Endometrial microvascular endothelial cells (primary cell): ENCODE data around the gene HLA-DOA. TPM values are rescaled to one million over a fixed set of nuclear protein-coding genes. Genes with fewer than 3 reads are reported as not detected.

Source experiments
- in situ Hi-C: cut with HindIII; loops from 2 replicates; pipeline ENCODE4 v1.10.0; 2017; ENCODE audit warnings: low sequenced_read_pairs, low pct_unique_long_range_greater_than_20kb; ENCODE audit errors: inconsistent ontology term
- total RNA-seq: library from RNA; depleted of rRNA; stranded (reverse); fragments of >200 nt; gene quantifications from one replicate; pipeline ENCODE4 v1.2.3, GENCODE V29; 2015; ENCODE audit errors: inconsistent ontology term

Gene HLA-DOA
- total RNA-seq = not detected

DNA sequence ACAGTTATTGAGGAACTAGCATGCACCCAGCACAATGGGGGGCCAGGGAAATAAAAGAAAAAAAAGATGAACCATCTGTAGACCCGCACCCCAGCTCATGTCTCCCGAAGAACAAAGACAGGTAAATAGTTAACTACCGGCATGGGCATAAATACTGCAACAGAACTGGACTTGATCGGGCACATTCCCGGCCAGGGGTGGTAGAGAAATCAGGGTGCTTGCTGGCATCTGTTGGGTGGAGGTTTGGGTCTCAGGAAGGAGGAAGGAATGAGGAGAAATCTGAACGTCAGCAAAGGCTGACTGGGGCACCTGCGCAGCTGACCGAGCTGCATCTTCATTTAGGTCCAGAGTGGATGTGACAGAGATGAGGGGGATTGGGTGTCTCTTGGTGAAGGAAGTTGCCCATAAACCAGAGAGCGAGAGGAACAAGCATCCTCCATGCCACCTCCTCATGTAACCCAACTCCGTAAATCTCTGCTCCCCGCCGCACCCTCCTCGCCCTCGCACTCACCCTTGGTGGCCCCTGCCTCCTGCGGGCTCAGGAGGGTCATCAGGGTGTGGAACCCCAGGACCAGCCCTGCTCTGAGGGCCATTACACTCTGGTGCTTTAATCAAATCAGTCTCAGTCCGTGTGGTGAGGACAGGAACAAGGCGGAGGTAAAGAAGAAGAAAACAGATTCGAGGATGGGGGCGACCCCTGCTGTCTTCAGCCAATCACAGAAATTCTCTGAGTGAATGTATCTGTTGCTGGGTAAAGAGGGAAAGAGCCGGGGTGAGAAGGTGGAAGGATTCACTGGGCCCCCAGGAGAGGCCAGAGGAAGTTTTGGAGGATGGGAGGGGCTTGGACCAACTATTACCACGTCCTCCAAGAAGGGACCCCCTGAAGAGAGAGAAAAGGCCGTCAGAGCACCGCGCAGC is at the start of gene HLA-DOA:
Gene HLA-DOA (minus strand): TSS at position 648 of the 918 bp plus-strand sequence.
- in situ Hi-C loops = no loop called here

DNA sequence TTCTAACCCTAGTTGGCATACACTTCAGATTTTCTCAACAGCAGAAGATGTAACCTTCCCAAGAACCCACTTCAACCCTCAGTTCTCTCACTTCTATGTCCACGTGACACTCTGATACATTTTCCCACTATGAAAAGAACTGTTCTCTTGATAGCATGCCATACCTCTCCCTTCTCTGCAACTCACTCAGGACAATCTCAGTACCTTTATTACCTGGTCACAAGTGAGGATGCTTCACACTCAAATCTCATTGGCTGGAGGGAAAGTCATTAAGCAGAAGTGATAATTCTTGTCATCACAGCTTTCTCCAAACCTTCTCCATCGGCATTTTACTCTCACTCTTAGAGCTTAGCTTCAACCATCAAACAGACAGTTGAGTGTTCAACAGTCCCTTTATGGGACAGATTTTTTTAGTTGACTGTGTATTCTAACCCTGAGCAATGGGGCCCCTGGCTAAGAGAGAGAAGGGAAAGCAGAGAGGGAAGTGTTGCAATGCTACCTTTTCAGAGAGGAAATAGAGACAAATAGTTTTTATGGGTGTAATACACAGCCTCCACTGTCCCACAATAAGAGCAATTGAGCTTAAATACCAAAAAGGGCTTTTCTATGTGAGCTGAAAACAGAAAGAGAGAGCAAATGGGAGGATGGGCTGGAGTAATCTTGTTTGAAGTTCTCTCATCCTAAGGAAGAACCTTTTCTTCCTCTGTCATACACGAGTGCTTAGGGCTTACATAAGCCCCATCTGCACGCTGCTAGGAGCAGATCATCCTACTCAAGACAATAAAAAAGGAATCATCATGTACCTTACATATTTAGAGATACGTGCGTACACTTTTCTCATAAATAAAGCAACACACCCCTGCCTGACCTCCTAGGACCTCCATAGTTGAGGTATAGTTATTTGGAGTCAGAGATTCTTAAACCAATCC is 48.1 kb upstream of the HLA-DOA start:
- in situ Hi-C loops = no loop called here

DNA sequence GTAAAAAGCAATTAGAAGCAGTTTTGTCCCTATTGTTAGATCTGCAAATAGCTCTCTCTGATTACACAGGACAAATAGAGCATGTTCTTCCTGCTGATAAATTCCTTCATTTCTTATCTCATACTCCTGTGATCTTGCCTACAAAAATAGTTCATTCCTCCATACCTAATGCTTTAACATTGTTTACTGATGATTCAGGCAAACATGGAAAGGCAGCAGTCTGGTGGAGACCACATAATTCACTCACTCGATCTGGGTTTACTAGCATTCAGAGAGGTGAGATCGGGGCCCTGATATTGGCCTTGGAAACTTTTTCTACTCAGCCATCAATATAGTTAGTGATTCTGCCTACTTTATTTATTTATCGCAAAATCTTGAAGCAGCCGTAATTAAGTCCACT is 43.8 kb upstream of the HLA-DOA start:
- in situ Hi-C loops = no loop called here

DNA sequence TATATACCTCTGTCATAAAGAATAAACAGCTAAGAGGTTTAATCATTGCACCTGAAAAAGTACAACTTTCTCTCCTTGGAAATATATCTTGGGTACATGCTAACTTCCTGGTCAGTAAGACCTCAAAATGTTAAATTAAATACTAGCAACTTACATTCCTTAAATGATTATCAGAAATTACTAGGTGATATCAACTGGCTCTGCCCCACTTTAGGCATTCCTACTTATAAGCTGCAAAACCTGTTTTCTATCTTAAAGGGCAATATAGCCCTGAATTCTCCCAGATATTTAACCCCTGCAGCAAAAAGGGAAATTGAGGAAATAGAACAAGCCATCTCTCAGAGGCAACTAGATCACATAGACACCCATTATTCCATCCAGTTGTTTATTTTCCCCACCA is 43.2 kb upstream of the HLA-DOA start:
- in situ Hi-C loops = no loop called here

DNA sequence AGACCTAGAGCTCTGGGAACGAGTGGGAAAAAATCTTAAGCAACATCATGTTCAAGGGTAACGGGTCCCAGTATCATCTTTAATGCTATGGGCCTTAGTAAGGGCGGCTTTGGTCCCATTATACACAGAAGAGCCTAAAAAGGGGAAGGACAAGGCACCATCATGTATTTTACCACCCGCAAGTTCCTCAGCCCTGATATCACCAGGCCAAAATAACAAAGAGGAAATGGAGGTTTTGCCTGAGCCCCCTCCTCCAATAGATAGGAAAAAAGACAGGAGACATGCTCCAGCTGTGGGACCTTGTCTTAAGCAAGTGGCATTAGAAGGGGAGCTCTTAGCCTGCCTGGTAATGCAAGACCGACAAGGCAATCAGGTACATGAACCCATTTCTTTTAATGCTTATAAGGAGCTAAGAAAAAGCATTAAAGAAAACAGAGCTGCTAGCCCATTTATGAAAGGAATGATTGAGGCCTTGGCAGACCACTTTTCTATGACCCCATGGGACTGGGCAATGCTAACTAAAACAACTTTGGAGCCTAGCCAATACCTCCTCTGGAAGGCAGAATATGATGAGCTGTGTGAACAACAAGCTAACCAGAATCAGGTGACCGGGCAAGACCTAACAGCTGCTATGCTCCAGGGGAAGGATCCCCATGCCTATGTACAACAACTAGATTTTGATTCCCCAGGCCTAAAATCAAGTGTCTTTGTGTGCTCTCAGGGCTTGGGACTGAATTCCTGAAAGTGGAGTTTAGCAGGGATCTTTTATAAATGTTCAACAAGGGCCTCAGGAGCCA is 40.8 kb upstream of the HLA-DOA start:
- in situ Hi-C loops = no loop called here

DNA sequence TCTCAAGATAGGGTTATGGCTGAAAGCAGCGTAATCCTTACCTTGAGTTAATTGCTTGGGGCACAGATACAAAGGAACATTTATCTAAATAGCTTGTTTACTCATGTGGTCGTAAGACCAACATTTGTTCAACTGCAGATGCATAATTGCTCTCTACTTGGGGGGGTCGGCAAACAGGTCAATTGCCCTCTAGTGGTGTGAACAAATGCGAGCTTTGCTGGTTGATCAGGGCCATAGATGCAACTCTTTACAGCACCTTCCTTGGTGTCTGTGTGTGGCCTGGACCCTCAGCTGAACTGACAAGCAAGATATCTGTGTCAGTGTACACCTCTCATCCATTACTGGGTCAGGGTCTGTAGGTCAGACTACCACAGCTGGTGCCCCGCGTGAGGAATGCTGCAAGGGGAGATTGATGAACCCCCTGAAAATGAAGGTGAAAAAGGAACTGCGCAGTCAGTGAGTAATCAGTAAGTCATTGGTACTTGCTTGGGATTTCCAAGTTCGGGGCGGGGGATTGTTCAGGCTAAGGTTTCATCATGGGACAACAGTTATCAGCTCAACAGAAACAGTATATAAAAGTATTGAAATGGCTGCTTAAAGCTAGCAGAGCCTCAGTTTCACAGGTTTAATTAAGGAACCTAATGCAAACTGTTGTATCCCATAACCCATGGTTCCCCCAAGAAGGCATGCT is 40.1 kb upstream of the HLA-DOA start:
- in situ Hi-C loops = no loop called here

DNA sequence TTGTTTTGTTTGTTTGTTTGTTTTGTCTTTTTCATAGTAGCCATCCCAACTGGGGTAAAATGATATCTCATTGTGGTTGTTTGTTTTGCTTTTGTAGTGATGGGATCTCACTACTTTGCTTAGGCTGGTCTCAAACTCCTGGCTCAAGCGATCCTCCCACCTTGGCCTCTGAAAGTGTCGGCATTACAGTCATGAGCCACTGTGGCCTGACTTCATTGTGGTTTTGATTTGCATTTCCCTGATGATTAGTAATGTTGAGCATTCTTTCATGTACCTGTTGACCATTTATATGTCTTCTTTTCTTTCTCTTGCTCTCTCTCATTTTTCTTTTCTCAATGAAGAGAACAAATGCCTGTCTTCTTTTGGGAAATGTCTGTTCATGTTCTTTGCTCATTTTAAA is 30.8 kb upstream of the HLA-DOA start:
- in situ Hi-C loops = no loop called here

DNA sequence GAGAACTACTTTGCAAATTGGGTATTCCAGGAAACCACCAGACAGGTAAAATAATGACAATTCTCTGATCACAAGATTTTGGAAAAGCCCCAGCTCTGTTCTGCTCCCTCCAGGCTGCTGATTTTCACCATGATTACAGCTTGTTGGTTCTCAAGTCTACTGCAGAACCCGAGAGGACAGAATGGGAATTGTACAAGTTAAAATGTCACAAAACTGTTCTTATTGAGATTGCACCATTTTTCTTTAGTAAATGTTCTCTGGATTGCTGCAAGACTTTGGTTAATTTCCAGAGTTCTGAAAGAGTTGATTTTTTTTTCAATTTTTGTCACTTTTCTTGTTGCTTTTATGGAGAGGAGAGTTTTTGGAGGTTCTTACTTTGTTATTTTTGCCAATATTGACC is 27.1 kb upstream of the HLA-DOA start:
- in situ Hi-C loops = no loop called here

DNA sequence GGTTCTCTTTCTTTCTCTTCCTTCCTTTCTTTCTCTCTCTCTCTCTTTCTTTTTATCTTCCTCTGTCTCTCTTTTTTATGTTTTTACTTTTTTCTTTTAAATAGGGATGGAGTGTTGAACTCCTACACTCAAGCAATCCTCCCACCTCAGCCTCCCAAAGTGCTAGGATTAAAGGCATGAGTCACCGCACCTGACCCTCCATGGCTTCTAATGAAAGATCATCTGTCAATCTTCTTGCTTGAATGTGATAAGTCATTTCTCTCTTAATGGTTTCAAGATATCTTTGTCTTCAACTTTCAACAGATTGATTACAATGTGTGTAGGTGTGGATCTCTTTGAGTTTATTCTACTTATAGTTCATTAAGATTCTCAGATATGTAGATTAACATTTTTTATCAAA is 25.2 kb upstream of the HLA-DOA start:
- in situ Hi-C loops = no loop called here

DNA sequence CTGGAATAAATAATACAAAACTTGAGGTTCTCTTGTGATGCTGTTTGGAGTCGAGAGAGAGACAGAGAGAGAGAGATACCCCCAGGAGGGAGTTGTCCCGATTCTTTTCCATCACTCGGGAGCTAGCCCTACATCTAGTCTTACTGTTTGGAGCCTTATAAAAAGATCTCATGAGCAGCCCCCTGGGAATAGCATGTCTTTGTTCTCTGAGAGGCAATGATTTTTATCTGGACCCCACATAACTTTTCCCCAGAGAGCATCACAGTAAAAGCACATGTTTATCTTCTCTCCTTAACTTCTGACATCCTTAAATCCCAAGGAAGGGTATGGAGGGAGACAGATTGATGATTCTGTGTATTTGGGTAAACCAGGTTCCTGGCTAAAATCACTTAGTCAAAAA is 20.9 kb upstream of the HLA-DOA start:
- in situ Hi-C loops = no loop called here

DNA sequence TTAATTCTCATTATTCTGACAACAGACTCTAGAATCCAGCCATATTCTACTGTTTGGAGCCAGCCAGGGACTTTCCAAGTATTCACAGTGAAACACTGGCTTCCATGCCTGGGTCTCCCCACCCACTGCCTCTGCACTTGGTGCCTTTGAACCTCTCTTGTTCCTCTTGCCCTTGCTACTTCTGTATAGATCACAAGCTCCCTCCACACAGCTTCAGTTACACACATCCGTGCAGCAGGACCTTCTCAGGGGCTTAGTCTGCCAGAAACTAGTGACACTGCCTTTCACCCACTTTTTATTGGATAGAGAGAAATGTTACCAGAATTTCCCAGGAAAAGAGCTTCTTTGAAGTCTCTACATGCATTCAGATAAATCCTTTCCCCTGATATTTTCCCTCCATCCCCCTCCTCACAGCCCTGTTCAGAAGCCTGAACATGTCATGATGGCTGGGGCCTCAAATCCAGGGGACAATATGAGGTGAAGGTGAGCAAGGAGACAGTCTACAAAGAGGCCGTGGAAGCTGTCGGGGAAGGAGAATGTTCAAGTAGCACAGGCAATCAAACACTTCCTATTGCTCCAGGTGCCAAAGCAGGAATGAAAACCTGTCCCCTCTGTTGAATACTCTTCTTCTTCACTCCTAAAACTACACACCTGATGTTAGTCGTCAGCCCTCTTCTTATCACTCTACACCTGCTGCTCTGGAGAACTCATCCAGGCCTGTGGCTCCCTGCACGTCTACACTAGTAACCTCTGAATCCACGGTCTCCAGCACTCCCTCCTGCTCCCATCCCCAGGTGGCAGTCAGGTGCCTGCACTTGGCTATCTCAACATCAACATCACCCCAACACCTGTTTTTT is 20.2 kb upstream of the HLA-DOA start:
- in situ Hi-C loops = no loop called here

DNA sequence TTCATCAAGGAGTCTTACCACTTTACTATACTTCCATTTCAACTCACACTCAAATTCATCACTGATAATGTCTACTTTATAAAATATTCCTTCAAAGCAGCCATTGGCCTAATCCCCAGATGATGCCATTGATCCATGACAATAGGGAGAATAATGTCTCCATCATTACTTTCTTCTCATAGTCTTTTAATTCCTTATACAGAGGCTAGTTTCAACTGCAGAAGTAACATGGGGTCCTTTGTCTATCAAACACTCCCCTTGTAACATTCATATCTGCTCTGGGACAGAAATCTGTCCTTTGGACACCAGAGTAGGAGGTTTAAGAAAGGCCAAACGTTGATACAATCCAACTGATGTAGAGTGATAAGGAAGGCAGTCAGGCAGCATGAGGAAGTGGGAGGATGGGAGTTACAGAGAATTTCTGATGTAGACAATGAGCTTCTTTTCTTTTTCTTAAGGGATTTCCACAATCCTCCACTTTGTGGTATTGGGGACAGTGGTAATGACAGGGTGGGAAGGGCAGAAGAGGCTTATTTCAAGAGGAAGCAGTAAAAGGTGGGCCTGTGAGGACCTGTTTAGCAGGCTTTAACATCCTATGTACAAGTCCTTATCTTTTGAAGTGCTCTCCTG is 18.9 kb upstream of the HLA-DOA start:
- in situ Hi-C loops = no loop called here

DNA sequence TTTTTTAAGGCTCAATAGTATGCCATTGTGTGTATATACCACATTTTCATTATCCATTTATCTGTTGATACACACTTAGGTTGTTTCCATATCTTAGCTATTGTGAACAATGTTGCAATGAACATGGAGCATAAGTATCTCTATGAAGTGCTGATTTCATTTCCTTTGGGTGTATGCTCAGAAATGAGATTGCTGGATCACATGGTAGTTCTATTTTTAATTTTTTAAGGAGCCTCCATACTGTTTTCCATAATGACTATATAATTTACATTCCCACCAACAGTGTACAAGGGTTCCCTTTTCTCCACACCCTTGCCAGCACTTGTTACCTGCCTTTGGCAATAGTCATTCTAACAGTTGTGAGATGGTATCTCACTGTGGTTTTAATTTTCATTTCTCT is 15.1 kb upstream of the HLA-DOA start:
- in situ Hi-C loops = no loop called here

DNA sequence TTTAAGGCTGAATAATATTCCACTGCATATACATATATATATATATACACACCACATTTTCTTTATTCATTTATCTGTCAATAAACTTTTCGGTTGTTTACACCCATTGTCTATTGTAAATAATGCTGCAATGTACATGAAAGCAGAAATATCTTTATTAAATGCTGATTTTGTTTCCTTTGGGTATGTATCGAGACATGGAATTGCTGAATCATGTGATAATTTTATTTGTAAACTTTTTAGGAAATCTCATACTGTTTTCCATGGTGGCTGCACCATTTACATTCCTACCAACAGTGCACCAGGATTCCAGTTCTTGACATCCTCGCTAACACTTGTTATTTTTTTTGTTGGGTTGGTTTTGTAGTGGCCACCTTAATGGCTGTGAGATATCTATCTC is 14.1 kb upstream of the HLA-DOA start:
- in situ Hi-C loops = no loop called here

DNA sequence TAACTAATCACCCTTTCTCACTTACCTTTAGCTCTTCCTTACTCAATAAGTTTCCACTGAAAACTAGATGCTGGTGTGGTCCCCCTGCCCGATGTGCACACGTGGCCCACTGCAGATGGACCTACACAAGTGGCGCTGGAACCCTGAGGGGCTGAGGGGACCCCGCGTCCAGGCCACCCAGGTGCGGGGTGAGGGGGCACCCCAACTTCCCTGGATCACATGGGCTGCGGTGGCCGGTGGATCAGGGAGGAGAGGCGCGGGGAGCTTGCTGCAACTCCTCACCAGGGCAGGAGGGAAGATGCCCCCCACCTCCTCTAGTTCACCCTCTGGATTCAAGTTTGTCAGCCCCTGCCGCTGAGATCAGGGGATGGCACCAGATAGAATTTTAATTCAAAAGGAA is 12.5 kb upstream of the HLA-DOA start:
- in situ Hi-C loops = no loop called here

DNA sequence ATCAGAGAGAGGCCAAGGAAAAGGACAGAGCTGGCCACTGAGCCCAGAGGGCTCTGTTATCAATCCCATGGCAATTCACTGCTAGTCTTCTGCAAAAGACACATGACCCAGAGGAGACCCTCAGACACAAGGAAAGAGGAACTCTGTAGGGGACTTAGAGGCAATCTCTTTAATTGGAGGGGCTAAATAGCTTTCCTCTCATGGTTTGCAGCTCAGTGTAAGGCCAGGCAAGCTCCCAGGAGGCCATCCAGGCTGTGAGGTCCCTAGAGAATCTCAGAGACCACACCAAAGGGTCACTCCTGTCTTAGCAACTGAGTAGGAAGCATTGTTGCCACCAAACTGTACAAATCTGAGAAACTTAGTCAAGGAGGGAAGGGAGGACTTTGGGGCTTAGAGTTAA is 10.0 kb upstream of the HLA-DOA start:
- in situ Hi-C loops = no loop called here

DNA sequence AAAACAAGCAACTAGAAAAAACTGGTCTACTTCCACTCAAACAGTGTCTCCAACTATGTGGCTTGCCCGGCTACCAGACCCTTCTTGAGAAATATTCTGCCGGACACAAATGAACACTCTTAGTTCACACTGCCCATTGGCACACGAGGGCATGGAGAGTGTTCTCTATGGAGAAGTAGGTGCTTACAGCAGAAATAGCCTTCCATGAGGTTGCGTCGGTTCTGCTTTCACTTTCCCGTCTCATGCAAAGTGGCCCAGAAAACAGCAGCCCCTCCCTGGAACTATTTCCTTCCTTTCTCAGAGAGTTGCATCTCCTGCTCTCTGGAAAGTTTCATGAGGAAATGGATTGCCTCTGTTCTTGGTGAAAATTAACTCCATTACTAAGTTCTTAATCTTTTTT is 9.5 kb upstream of the HLA-DOA start:
- in situ Hi-C loops = no loop called here
